NCI-H1417 treated with DMSO at 0.1 percent for 48 hours (cell line): ENCODE data around the gene NKD2.
"Not testable (repeated sequence)": the region's sequence is repeated elsewhere in the genome, so short reads cannot be mapped to it uniquely, and the experiment has no call there.

Source experiments
- DNase-seq: peaks from one replicate; lab custom pipeline; 2025; lab: John Stamatoyannopoulos, UW

The NKD2 gene, protein sequence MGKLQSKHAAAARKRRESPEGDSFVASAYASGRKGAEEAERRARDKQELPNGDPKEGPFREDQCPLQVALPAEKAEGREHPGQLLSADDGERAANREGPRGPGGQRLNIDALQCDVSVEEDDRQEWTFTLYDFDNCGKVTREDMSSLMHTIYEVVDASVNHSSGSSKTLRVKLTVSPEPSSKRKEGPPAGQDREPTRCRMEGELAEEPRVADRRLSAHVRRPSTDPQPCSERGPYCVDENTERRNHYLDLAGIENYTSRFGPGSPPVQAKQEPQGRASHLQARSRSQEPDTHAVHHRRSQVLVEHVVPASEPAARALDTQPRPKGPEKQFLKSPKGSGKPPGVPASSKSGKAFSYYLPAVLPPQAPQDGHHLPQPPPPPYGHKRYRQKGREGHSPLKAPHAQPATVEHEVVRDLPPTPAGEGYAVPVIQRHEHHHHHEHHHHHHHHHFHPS

DNA sequence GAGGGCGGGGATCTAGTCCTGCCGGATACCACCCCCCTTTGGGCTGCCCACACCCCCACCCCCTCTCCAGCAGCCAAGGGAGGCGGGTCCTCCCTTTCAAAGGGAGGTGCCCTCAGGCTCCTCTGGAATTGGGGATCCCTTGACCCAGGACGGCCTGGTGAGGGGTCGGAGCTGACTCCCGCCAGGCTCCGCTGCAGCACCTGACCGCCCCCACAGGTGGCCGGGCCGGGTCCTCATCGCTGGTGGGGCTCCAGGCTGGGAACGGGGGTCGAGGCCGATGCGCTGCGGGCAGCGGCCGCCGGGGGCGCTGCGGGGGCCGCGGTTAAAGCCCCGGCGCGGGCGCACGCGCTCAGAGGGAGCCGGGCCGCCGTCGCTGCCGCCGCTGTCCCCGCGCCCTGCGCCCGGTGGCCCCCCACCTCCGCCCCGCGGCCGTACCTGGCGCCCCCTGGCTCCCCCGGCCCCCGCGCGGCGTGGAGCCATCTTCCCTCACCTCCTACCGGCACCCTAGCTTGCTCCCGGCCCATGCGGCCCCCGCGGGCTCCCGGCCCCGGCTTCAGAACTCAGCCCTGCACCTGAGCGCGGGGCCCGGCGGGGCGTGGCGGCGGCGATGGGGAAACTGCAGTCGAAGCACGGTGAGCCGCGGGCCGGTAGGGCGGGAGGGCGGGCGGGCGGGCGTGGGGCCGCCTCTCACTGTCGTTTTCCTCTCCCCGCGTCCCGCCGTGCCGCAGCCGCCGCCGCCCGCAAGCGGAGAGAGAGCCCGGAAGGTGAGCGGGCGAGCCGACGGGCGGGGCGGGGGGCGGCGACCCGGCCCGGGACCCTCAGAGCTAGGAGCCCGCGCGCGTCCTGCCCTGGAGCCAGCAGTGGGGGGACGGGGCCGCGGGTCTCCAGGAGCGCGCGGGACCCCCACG is at the start of gene NKD2:
NKD2 (plus strand) TSS at position 352 of the 908 bp plus-strand sequence; CDS start at position 608, 256 bp downstream.
- DNase-seq = no peak

DNA sequence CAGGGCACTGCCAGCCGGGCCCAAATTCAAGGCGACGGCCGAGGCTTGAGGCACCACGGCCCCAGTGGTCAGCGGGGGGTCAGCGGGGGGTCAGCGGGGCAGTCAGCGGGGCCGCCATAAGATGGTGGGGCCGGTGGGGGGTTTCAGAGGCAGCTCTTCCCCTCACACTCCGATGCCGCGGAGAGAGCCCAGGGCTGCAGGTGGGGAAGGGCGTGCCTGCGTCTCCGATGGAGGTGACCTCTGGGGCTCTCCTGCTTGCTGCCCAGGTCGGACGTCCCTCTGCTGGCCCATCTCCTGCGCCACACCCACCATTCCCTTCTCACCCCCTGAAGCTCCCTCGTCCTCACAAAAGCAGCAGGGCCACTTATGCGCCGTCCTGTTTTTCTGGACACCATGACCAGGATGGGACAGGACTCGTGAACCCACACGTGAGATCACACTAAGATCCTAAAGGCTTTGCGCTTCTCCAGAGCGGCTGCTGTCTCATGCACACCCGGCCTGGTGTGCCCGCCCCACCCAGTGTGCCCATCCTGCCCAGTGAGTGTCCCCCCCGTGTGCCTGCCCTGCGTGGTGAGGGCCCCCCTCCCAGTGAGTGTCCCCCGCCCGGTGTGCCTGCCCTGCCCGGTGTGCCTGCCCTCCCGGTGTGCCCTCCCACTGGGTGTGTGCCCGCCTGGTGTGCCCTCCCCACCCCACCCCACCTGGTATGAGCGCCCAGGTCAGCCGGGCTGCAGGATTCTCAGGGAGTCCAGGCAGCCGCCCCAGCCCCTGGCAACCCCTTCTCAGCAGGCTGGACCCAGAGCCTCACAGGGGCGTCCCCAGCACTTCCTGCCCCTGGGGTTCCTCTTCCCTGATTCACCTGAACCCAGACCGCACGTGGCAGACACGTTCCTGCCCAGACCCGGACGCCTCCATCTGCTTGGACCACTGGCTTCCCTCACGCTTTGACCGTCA is 48.7 kb upstream of the NKD2 start:
- DNase-seq = no peak

DNA sequence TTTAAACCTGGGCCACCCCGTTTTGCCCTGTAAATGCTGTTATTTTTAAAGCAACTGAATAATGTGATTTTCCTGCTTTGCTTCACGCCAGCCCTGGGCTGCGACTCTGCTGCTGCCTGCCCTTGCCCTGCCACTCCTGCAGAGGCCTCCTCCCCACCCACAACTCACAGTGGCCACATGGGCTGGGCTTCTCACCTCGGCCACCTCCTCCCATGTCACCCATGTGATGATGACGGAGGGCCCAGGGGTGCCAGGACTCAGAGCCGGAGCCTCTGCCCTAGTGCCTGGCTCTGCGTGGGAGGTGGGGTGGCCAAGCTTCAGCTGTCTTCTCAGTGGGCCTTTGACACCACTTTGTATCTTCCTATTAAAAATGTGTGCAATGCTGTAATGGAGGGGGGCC is 48.1 kb upstream of the NKD2 start:
- DNase-seq = no peak

DNA sequence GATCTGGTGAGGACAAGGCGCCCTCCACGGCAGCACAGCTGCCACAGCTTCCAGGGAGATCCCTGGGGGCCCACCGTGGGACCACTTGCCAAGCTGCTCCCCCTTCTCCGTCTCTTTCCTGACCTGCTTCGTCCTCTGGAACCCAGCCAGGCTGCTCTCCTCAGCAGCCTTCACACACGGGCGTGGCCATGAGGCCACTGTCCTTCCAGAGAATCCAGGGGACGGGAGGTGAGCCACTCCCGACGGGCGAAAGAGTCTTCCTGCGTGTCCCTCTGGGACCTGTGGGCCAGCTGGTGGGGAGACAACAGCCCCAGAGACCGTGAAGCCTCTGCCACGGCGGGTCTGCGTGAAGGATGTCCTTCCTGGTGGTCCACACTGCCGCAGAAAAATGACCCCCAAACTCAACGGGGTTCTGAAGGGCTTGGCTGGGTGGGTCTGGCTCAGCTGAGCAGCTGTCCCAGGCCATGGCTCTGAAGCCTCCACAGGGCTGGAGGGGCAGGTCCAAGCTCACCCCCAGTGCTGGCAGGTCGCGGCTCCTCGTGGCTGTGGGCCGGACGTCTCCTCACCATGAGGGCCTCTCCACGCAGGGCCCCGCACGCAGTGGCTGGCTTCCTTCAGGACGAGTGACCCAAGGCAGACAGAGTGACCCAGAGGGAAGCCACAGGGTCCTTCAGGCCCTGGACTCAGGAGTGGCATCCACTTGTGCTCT is 47.4 kb upstream of the NKD2 start:
- DNase-seq = no peak

DNA sequence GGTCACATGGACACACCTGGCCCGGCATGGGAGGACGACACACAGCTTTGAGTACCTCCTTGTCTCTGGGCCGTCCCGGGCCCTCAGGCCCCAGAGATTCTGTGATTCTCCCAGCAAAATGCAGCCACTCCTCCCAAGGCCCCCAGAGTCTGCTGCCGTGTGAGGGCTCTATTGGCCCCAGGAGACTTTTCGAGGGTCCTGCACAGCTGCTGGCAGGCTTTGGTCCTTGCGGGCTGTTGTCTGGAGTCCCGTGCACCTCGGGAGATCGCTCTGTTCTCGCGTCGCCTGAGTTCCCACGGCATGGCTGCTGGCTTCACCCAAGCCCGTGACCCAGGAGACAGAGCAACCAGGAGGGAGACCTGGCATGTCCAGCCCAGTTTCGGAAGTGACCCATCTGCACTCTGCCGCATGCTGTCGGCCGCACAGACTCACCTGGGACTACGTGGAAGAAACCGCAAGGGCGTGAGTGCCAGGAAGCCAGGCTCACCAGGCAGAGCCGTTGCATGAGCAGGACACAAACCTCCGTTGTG is 46.8 kb upstream of the NKD2 start:
- DNase-seq = no peak

DNA sequence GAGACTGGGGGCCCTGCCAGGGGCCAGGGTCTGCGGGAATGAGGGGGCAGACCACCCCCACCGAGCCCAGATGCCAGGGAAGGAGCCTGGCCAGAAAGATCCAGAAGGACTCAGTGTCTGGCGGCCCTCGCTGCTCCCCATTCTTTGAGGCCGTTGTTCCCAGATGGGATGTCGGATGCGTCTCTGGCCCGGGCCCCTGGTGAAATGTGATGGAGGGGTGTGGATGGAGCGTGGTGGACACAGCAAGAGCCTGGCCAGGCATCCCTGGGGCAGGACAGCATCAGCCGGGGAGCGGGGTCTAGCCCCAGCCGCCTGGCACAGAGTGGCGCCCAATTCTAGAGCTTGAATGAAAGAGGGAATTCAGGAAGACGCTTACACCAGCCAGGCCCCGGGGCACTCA is 46.2 kb upstream of the NKD2 start:
- DNase-seq = no peak

DNA sequence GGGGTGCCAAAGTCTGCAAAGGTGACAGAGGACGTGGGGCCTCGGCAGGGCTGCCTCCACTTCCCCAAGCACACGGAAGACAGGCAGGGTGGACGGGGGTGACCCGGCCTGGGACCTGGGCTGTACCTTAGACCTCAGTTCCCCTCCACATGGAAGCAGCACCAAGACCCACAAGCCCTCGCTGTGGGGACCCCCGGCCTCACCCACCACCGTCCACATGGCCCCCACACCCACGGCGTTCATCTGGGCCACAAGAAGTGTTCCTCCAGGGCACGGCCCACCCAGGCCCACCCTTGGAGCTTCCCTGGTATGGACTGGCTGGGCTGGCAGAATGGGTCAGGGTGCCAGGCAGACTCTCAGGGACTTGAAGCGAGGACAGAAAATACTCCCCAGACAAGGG is 45.8 kb upstream of the NKD2 start:
- no peak for DNase-seq

DNA sequence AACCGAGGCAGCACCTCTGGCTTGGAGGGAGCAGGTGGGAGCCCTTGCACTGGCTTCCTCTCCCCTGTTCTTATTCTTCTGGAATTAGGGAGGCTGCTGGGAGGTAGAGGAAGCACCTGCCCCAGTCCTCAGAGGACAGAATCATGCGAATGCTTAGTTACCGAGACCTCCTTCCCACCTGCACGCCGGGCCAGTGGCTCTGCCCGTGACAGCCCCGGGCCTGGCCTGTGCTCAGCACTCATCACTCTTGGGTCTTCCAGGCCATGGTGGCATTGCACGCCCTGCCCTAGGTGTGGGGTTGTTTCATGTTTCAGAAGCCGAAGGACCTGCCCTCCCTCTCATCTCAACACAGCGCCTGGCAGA is 45.3 kb upstream of the NKD2 start:
- no peak for DNase-seq

DNA sequence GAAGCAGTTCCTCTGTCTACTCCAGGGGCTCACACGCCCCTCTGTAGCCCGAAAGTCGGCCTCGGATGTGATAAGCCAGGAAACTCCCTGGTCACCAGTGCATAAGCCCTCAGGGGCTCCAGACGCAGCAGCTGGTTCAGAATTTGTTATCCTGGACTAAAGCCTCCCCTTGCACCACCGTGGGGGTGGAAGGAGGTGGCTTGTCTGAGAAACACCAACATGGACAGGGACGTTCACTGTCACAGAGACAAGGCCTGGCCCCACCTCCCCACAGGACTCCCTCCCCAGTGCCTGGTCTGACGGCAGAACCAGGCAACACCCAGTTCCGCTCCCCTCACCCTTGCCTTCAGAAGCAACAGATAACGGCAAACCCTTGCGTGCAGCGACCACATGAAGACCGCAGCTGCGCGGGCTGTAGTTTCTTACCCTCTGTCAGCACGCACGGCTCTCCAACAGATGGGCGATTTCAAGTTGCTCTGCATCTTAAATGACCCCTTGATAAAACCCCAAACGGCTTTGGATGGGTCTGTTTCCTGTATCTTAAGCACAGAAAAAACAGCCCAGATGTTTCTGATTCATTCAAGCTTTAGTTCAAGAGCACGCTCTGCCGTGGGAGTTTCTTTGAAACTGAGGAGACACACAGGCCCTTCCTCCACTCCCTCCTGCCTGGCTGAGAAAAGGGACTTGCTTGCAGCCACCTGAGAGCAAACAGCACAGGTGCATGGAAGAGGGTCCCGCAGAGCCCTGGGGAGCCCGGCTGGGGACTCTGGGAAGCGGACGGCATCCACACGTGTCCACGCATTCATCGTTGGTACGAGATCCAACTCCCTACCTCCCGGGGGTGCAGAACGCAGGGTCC is 44.7 kb upstream of the NKD2 start:
- no peak for DNase-seq

DNA sequence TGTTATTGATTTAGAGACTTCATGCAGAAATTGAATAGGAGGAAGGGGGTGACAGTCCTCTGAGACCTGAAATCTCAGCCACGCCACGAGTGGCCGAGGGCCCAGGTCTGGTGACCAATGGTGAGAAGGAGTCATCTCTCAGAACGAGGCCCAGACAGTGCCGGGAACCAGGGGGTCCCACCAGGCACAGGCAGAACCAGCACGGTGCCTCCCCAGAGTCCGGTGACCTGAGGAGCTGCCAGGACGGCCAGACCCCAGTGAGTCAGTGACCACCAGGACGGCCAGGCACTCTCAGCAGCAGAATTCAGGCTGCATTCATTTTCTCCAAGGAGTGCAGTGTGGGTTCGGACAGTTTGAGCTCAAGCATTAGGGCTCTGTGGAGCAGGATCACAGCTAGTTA is 43.8 kb upstream of the NKD2 start:
- DNase-seq = no peak

DNA sequence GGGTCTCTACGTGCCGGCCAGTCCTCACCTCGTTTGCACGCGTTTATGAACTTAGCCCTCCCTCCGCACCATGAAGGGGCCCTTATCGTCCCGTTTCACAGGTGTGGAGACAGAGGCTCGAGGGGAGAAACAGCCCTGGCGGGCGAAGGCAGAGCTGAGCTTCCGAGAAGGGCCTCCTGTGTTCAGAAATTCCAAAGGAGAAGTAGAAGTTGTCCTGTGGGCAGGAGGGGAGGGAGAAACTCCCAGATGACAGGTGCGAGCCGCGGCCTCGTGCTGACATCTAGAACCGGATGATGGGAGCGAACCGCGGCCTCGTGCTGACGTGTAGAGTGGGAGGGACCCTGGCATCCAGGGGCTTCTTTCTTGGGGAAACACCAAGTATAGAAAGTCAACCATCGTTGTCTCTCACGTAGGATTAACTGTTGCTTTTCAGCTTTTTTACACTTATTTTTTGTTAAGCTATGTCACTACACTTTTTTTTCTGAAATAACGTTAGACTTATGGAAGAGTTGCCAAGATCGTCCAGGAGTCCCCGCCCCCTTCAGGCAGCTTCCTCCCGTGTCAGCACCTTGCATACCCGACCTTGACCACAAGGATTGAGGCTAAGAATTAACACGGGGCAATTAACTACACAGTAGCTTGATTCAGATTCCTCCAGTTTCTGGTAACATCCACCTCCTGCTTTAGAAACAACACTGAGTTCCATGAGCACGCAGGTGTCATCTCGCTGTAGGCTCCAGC is 42.8 kb upstream of the NKD2 start:
- no peak for DNase-seq

DNA sequence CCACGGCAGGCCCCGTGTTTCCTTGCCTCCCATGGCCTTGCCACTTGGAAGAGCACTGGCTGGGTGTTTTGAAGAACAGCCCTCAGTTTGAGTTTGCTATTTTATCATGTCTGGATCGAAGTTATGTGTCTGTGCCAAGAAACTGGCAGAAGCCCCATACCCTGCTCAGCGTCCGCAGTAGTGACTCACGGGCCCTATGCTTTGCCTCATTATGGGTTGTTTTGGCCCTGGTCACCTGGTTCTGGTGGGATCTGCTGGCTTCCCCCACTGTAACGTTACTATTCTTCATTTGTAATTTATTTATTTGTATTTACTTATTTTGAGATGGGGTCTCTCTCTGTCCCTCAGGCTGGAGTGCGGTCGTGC is 42.3 kb upstream of the NKD2 start:
- no peak for DNase-seq

DNA sequence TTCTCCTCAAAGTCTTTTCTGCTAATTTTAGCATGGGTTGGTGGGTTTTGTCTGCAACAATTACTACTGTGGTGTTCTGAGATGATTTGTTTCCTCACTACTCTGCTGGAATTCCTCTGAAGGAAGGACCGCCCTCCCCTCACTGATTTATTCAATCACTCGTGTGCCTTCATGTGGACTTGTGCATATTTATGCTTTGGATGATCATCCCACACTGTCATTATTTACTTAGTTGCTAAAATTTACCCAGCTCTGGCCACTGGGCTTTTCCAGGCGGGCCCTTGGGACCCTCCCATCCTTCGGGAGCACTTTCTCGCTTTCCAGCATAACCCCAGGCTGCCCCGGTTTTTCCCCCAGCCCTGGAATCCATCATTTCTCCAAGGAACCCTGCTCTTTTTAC is 41.7 kb upstream of the NKD2 start:
- DNase-seq = no peak

DNA sequence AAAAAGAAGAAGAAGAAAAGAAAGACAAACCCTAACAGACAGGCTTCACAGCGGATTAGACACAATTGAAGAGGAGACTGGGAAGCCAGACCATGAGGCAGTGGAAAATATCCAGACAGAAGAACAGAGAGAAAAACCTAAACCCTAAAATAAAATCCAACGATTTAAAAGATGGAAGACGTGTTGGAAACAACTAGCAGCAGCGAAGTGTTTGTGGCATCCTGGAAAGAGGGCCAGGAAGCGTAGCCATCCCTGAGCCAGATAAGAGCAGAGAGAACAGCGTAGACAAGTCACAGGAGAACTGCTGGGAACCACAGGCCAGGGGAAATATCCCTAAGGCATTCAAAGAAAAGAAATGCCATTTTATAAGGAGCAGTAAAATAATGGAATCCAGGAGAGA is 39.7 kb upstream of the NKD2 start:
- no peak for DNase-seq

DNA sequence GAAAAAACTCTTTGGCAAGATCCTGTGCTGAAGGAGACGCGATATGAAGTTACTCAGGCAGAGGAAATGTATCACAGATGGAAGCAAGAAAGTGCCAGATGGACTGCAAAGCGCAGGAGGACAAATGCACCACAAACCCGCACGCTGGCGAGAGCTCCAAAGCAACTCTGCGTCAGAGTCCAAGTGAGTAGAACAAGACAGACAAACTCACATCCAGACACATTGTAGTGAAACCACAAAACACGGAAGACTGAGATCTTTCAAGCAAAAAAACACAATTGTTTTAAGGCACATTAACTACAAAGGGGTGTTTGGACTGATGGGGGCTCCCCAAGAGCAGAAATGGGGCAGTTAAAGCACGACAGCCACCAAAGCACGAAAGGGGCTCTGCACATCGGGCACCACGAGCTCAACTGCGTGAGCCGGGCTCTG is 39.2 kb upstream of the NKD2 start:
- no peak for DNase-seq

DNA sequence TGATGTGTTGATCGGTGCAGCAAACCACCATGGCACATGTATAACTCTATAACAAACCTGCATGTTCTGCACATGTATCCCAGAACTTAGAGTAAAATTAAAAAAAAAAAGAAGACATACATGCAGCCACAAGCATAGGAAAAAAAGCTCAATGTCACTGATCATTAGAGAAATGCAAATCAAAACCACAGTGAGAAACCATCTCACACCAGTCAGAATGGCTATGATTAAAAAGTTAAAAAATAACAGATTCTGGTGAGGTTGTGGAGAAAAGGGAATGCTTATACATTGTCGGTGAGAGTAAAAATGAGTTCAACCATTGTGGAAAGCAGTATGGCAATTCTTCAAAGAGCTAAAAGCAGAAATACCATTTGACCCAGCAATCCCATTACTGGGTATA is 36.0 kb upstream of the NKD2 start:
- DNase-seq = not testable (repeated sequence)

DNA sequence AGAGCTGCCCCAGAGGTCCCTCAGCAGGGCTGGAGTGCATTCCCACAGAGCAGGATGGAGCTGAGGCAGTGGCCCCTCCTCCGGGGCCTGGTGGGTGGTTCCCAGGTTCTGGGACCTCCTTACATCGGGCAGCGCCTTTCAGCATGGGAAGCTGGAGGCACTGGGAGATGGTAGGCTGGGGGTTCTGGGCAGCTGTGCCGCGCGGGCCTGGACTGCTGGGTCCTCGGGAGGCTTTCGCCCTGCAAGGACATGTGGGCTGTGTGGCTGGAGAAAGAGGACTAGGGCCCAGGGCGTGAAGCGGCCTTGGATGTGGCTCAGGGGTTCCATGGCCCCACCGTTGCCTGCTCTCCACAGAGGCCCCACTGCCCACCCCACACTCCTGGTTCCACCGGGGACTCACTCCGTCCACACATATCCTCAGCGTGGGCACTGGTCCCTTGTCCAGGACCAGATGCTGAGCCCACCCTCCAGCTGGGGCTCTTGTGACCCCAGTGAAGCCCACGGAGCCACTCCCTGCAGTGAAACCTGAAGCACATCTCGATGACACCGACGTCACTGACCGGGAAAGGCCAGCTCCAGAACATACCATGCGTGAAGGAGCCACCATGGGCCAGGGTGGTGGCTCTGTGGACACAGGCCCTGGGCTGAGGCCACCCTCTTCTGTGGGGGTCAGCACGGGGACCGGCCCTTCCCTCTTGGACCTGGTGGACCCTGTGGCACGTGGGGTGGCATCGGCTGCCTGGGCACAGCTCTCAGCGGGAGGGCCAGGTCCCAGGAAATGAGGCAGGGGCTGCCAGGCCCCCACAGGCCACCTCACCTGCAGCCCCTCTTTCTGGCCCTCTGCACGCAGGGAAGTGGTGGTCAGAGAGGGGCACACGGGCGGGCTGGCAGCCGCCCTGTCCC is 31.5 kb upstream of the NKD2 start:
- DNase-seq = no peak

DNA sequence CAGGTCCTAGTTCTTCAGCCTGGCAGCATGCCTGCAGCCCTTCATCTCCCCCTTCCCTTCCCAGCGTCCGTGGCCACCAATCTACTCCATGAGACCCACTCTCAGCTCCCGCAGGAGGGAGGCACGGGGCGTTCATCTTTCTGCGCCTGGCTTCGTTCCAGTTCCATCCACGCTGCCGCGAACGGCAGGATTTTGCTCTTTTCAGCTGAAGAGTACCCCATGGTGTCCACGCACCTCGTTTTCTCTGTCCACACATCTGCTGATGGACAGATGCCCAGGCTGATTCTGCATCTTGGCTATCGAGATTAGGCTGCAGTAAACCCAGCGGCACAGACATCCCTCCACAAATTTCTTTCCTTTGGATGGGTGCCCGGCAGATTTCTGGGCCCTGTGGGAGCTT is 30.5 kb upstream of the NKD2 start:
- no peak for DNase-seq
